Suprapubic skin (tissue), 4 donors: ENCODE results near the gene MXD4. TPM values are rescaled to one million over a fixed set of nuclear protein-coding genes. Genes with fewer than 3 reads are reported as not detected.

Source experiments
- DNase-seq, 2 donors: peaks; one replicate each; pipeline ENCODE4 v3.0.0-alpha.2; 2019; ENCODE audit warnings: low spot score in 2 of 2
- H3K27ac ChIP-seq: fragments of 200-600 bp; sonication (generic); one replicate; pipeline ENCODE4 v1.5.1; 2019
- H3K27me3 ChIP-seq: fragments of 200-600 bp; sonication (generic); one replicate; pipeline ENCODE4 v1.5.1; 2019
- H3K36me3 ChIP-seq: fragments of 200-600 bp; sonication (generic); one replicate; pipeline ENCODE4 v1.5.1; 2019
- H3K4me1 ChIP-seq: fragments of 200-600 bp; sonication (generic); one replicate; pipeline ENCODE4 v1.5.1; 2019
- H3K4me3 ChIP-seq: fragments of 200-600 bp; sonication (generic); one replicate; pipeline ENCODE4 v1.5.1; 2019; ENCODE audit warnings: mild to moderate bottlenecking
- H3K9me3 ChIP-seq: fragments of 200-600 bp; sonication (generic); one replicate; pipeline ENCODE4 v1.5.1; 2019
- CTCF ChIP-seq, 2 donors: fragments of 200-600 bp in 1 of 2; fragments of 450-650 bp in 1 of 2; sonication (generic) in 1 of 2; IDR thresholded peaks; one replicate each; pipeline ENCODE4 v1.5.1; 2016 to 2019; ENCODE audit warnings: antibody characterized with exemption in 2 of 2, mild to moderate bottlenecking in 1 of 2, moderate library complexity in 1 of 2
- EP300 ChIP-seq: sonication (generic); formaldehyde crosslinking; IDR thresholded peaks from one replicate; pipeline ENCODE4 v1.6.1; 2017; ENCODE audit warnings: antibody characterized with exemption
- POLR2A ChIP-seq, 2 donors: fragments of 450-650 bp; IDR thresholded peaks; one replicate each; pipeline ENCODE4 v1.6.1; 2017; ENCODE audit warnings: antibody characterized with exemption in 2 of 2, mild to moderate bottlenecking in 2 of 2, moderate library complexity in 2 of 2
- POLR2AphosphoS5 ChIP-seq, 3 donors: sonication (generic); formaldehyde crosslinking; IDR thresholded peaks; one replicate each; pipeline ENCODE4 v1.6.1; 2017; ENCODE audit warnings: antibody characterized with exemption in 3 of 3
- WGBS: methylation state at CpG from one replicate; pipeline ENCODE4 v1.1.5; 2018; 5-methylcytosine and 5-hydroxymethylcytosine counted together
- total RNA-seq, 4 donors: library from RNA; depleted of rRNA; stranded (reverse); fragments of >200 nt; gene quantifications; one replicate each; pipeline ENCODE4 v1.1.0, GENCODE V29; 2016

The MXD4 gene
- total RNA-seq, 4 donors from 2014 or later, result 52.8 to 76.8 (median 63.3) TPM

- Histone ChIP-seq H3K27me3 (no peaks in the 10 kb centered on the region), H3K4me1 (peaks cover 31% of the 10 kb centered on the region), H3K9me3 (no peaks in the 10 kb centered on the region), H3K27ac (no peak overlapping the region), H3K4me3 (no peak overlapping the region), H3K36me3 (no peaks in the 10 kb centered on the region)
- WGBS, result 71% methylated on average over 16 of the region's 19 CpGs
- no peak for DNase-seq
- no peak for TF ChIP-seq EP300
- no peak for TF ChIP-seq POLR2A (IDR thresholded peaks at IDR 0.05)
- no peak for TF ChIP-seq POLR2AphosphoS5 (IDR thresholded peaks at IDR 0.05)
- TF ChIP-seq CTCF (IDR thresholded peaks at IDR 0.05), result no peak
Measured at GRCh38 chr4:2265113-2266110, 3.5 kb upstream of the MXD4 start.

- H3K27me3 ChIP-seq, result no peaks in the 10 kb centered on the region
- DNase-seq, result peak in 1 of 2 donors; percentile 65
- peaks cover 39% of the 10 kb centered on the region for H3K4me1 ChIP-seq
- no peaks in the 10 kb centered on the region for H3K36me3 ChIP-seq
- no peaks in the 10 kb centered on the region for H3K9me3 ChIP-seq
- no peak overlapping the region for H3K4me3 ChIP-seq
- WGBS, result 77% methylated on average over 2 of the region's 6 CpGs
- TF ChIP-seq POLR2A (IDR thresholded peaks at IDR 0.05) (no peak), EP300 (no peak), CTCF (IDR thresholded peaks at IDR 0.05) (no peak), POLR2AphosphoS5 (IDR thresholded peaks at IDR 0.05) (no peak)
- no peak overlapping the region for H3K27ac ChIP-seq
Measured at GRCh38 chr4:2264481-2265041, 2.7 kb upstream of the MXD4 start.

- WGBS, result 77% methylated on average over 4 of the region's 6 CpGs
- peak in 1 of 2 donors; percentile 64 for DNase-seq
- no peaks in the 10 kb centered on the region for H3K9me3 ChIP-seq
- H3K4me1 ChIP-seq, result peaks cover 46% of the 10 kb centered on the region
- H3K27me3 ChIP-seq, result no peaks in the 10 kb centered on the region
- no peaks in the 10 kb centered on the region for H3K36me3 ChIP-seq
- no peak overlapping the region for H3K4me3 ChIP-seq
- no peak for TF ChIP-seq CTCF (IDR thresholded peaks at IDR 0.05)
- no peak for TF ChIP-seq POLR2A (IDR thresholded peaks at IDR 0.05)
- no peak for TF ChIP-seq EP300
- TF ChIP-seq POLR2AphosphoS5 (IDR thresholded peaks at IDR 0.05), result no peak
- no peak overlapping the region for H3K27ac ChIP-seq
Measured at GRCh38 chr4:2263926-2264321, 2.0 kb upstream of the MXD4 start.

GRCh38 chr4:2262944-2263250, 988 bp upstream of the MXD4 start:
- WGBS, result 44% methylated on average over 13 of the region's 13 CpGs
- H3K9me3 ChIP-seq, result no peaks in the 10 kb centered on the region
- no peak for DNase-seq
- no peaks in the 10 kb centered on the region for H3K27me3 ChIP-seq
- peak overlapping the region; percentile 93 for H3K4me3 ChIP-seq
- peak overlapping the region; percentile 89 for H3K27ac ChIP-seq
- H3K4me1 ChIP-seq, result peaks cover 56% of the 10 kb centered on the region
- no peak for TF ChIP-seq EP300
- H3K36me3 ChIP-seq, result peaks cover 2% of the 10 kb centered on the region

- peak overlapping the region; percentile 89 for H3K27ac ChIP-seq
- H3K4me1 ChIP-seq, result peaks cover 61% of the 10 kb centered on the region
- WGBS, result 2% methylated on average over 45 of the region's 98 CpGs
- H3K4me3 ChIP-seq, result peak overlapping the region; percentile 93
- peak; percentile 99 to 100 for DNase-seq
- TF ChIP-seq POLR2AphosphoS5 (IDR thresholded peaks at IDR 0.05), result peak in 2 of 3 donors; percentile 33 to 76
- TF ChIP-seq POLR2A (IDR thresholded peaks at IDR 0.05), result peak in 1 of 2 donors; percentile 60
- no peak for TF ChIP-seq CTCF (IDR thresholded peaks at IDR 0.05)
- TF ChIP-seq EP300, result no peak
- H3K27me3 ChIP-seq, result no peaks in the 10 kb centered on the region
- peaks cover 4% of the 10 kb centered on the region for H3K36me3 ChIP-seq
- H3K9me3 ChIP-seq, result no peaks in the 10 kb centered on the region
Measured at GRCh38 chr4:2262145-2262943, 435 bp upstream of the MXD4 start.
